Activated CD4-positive, alpha-beta T cell treated with anti-CD3 and anti-CD28 coated beads, Interleukin-2, amount 10 ng/mL, durations not matched to agents 24 days and 14 days (primary cell): ENCODE results near the gene SYF2. TPM values are rescaled to one million over a fixed set of nuclear protein-coding genes. Genes with fewer than 3 reads are reported as not detected.
"Not testable (repeated sequence)": the region's sequence is repeated elsewhere in the genome, so short reads cannot be mapped to it uniquely, and the experiment has no call there.

ENCODE experiments used
- DNase-seq: peaks from one replicate; pipeline ENCODE4 v3.0.0; 2022
- H3K27ac Mint-ChIP-seq: one replicate; pipeline ENCODE4 v1.8.0; 2022; ENCODE audit warnings: mild to moderate bottlenecking, mixed read lengths
- H3K27me3 Mint-ChIP-seq: one replicate; pipeline ENCODE4 v1.8.0; 2022; ENCODE audit warnings: mixed read lengths
- H3K36me3 Mint-ChIP-seq: one replicate; pipeline ENCODE4 v1.8.0; 2022; ENCODE audit warnings: low read depth, mild to moderate bottlenecking, mixed read lengths
- H3K4me1 Mint-ChIP-seq: one replicate; pipeline ENCODE4 v1.8.0; 2021; ENCODE audit warnings: mixed read lengths
- H3K4me3 Mint-ChIP-seq: one replicate; pipeline ENCODE4 v1.8.0; 2022; ENCODE audit warnings: mild to moderate bottlenecking, moderate library complexity, mixed read lengths
- H3K9me3 Mint-ChIP-seq: one replicate; pipeline ENCODE4 v1.8.0; 2021; ENCODE audit warnings: mixed read lengths
- intact Hi-C: fragments of 100-400 bp; cut with micrococcal nuclease; formaldehyde crosslinking; loops from one replicate; pipeline ENCODE4 v1.15.1; 2023
- total RNA-seq: library from RNA; stranded (reverse); gene quantifications from 2 replicates; pipeline ENCODE4 v1.2.3, GENCODE V29; 2022

Gene SYF2
- total RNA-seq, 1 donor from 2014 or later = 36.9 TPM

DNA sequence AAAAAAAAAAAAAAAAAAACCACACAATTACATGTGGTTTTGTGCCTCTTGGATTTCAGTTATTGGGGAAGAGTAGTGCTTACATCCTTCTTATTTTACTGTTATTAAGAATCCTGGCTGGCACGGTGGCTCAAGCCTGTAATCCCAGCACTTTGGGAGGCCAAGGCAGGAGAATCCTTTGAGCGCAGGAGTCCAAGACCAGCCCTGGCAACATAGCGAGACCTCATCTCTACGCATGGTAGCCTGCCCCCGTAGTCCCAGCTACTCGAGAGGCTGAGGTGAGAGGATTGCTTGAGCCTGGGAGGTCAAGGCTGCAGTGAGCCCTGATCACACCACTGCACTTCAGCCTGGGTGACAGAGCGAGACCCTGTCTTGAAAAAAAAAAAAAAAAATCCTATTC, 4.0 kb upstream of the SYF2 start:
- intact Hi-C loops = loop anchor here (10.0 kb wide), 1 partner anchor 311 kb away; no protein-coding TSS in a partner anchor
- DNase-seq, H3K9me3 Mint-ChIP-seq, H3K27me3 Mint-ChIP-seq, H3K27ac Mint-ChIP-seq, H3K4me3 Mint-ChIP-seq: not testable (repeated sequence)
- peaks cover 23% of the 10 kb centered on the region for H3K36me3 Mint-ChIP-seq
- peaks cover 33% of the 10 kb centered on the region for H3K4me1 Mint-ChIP-seq

DNA sequence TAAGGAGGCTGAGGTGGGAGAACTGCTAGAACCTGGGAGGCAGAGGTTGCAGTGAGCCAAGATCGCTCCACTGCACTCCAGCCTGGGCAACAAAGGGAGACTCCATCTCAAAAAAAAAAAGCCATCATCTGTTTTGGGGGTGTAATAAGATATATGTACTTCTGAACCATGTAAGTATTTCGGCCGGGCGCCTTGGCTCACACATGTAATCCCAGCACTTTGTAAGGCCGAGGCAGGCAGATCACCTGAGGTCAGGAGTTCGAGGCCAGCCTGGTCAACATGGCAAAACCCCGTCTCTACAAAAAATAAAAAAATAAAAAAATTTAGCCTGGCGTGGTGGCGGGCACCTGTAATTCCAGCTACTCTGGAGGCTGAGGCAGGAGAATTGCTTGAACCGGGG, 3.1 kb upstream of the SYF2 start:
- intact Hi-C loops = loop anchor here (10.0 kb wide), 1 partner anchor 311 kb away; no protein-coding TSS in a partner anchor
- DNase-seq, H3K27me3 Mint-ChIP-seq, H3K27ac Mint-ChIP-seq, H3K9me3 Mint-ChIP-seq, H3K4me3 Mint-ChIP-seq: not testable (repeated sequence)
- peaks cover 20% of the 10 kb centered on the region for H3K36me3 Mint-ChIP-seq
- peaks cover 33% of the 10 kb centered on the region for H3K4me1 Mint-ChIP-seq

DNA sequence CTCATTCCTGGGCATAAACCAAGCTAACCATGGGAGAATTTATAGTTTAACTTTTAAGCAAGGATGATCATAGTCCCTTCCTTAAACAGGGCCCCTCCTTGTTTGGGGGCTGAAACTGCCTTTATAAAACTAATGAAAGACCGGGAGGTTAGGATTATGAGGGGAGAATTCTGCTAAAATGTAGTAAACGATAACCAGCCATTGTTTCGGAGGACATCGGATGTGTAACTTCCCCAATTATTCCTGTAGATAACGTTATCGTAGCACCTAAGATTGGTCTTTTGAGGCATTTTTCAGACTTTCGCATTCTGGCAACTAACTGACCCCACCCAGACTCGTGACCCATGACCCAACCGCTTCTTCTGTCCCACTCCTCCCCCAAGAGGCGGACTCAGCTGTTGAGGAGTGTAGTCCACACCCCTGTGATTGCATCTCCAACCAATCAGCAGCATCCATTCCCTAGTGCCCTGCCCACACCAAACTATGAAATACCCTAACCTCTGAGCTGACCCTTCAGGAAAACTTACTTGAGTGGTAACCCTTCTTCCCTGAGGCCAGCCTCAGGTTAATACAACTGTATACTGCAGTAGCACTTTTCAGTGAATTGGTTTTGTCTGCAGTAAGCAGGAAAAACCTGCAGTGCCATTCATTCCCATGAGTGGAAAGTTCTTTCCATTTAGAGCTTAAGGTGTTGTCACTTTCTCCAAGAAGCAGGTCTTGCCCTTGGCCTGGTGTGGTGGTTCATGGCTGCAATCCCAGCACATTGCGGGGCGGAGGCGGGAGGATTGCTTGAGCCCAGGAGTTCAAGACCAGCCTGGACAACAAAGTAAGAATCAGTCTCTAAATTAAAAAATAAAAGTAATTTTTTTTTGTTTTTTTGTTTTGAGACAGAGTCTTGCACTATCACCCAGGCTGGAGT, 823 bp upstream of the SYF2 start:
- Mint-ChIP-seq H3K4me3 (no peak overlapping the region), H3K4me1 (peaks cover 23% of the 10 kb centered on the region), H3K36me3 (peaks cover 23% of the 10 kb centered on the region), H3K27me3 (no peaks in the 10 kb centered on the region), H3K9me3 (no peaks in the 10 kb centered on the region), H3K27ac (no peak overlapping the region)
- DNase-seq = peak; percentile 92
- intact Hi-C loops = loop anchor here (1.0 to 10.0 kb wide), 4 partner anchors 7 to 488 kb away; partner anchors contain the start of genes CLIC4 and RSRP1

DNA sequence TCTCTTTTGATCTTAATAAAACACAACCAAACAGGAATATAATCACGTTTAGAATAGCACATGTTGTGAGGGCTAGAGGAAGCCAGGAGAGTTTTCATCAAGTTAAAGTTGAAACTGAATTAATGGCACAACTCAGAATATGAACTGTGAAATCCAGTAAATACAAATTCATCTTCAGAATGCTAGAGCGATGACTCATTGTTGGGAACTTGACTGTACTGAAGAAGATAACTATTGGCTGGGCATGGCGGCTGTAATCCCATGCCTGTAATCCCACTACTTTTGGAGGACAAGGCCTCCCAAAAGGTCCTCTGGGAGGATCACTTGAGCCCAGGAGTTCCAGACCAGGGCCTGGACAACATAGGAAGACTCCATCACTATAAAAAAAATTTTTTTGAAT, 8.8 kb downstream of the SYF2 start:
- Mint-ChIP-seq H3K9me3 (no peaks in the 10 kb centered on the region), H3K27me3 (no peaks in the 10 kb centered on the region), H3K27ac (no peak overlapping the region), H3K4me1 (peaks cover 6% of the 10 kb centered on the region), H3K36me3 (peaks cover 50% of the 10 kb centered on the region), H3K4me3 (no peak overlapping the region)
- intact Hi-C loops = no loop called here
- DNase-seq = no peak

DNA sequence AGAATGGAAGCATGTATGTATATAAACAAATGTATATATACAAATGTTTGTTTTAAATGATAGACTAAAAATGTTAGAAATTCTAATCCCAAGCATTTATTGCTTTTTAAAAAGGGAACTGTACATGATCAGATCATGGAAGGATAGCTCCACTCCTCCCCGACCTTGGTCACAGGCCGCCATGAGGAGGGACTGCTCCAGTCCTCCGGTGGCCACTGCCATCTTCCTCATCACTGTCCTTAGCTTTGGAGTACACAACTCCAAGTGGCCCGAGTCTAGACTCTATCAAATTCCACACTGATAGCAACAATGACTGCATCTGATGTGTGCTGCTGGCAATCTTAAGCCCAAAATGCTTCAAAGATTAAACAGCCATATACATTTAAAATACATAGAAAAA, 9.7 kb downstream of the SYF2 start:
- Mint-ChIP-seq H3K9me3 (no peaks in the 10 kb centered on the region), H3K27ac (no peak overlapping the region), H3K27me3 (no peaks in the 10 kb centered on the region), H3K36me3 (peaks cover 44% of the 10 kb centered on the region), H3K4me3 (no peak overlapping the region), H3K4me1 (peaks cover 2% of the 10 kb centered on the region)
- DNase-seq = no peak
- intact Hi-C loops = no loop called here

DNA sequence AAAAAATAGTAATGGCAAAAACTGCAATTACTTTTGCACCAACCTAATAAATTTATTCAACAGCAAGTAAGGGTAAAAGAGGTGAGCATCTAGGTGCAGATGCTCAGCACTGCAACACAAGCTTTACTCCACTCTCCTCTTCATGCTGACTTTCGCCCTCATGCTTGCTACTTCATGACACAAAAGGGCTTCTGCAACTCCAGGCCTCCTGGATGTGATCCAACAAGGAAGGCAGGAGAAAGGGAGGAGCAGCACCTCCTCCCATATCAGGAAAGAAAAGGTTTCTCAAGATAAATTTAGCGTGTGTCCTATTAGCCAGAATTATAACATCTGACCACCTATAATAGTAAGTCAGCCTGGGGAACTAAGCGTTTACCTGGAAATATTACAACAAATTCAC, 11.6 kb downstream of the SYF2 start:
- Mint-ChIP-seq H3K27ac (no peak overlapping the region), H3K4me1 (peaks cover 6% of the 10 kb centered on the region), H3K4me3 (no peak overlapping the region), H3K36me3 (peaks cover 31% of the 10 kb centered on the region), H3K9me3 (no peaks in the 10 kb centered on the region), H3K27me3 (no peaks in the 10 kb centered on the region)
- intact Hi-C loops = no loop called here
- no peak for DNase-seq

DNA sequence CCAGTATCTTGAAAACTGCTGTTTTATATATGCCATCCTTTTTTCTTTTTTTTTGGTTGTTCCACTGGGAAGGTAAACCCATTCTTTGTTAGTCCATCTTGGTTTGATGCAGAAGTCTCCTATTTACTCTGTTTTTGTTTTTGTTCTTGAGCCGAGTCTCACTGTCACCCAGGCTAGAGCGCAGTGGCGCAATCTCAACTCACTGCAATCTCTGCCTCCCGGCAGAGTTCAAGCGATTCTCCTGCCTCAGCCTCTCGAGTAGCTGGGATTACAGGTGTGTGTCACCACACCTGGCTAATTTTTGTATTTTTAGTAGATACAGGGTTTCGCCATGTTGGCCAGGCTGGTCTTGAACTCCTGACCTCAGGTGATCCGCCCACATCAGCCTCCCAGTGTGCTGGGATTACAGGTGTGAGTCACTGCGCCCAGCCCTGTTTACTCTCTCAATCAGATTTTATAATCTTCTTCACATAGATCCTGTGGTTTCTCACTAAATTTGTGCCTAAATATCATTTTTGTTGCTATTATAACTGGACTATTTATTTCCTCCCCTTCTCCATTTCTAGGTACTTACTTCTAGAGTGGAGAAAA, 12.5 kb downstream of the SYF2 start:
- no peak overlapping the region for H3K27ac Mint-ChIP-seq

DNA sequence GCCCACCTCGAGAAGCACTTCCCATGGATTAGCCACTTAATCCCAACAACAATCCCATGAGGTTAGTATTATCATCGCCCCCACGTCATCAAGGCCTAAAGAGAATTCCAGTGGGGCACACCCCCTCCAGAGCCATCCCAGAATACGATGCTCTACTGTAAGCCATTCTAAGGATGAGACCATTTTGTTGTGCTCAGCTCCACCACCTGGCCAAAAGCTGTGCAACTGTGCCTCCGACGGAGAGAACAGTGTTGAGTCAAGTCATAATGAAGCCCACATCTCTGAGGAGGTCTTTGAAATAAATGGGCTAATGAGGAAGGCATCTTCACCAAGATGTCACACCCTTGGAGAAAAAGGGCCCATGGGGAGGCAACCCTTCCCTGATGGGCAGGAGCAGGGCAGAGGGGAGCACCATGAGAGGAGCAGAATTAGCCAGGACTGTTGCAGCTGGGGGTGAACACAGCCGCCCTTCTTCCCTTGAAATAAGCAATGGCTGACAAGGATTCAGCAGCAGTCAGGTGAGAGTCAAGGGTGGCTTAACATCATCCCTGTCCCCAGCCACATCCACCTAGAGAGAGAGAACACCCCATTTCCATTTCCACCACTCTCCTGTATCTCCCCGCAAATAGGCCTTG, 14.6 kb downstream of the SYF2 start:
- Mint-ChIP-seq H3K4me1 (peaks cover 4% of the 10 kb centered on the region), H3K4me3 (no peak overlapping the region), H3K36me3 (peaks cover 14% of the 10 kb centered on the region), H3K9me3 (no peaks in the 10 kb centered on the region), H3K27ac (no peak overlapping the region), H3K27me3 (peaks cover under 1% of the 10 kb centered on the region)
- intact Hi-C loops = no loop called here
- DNase-seq = no peak

More for the DNA sequence above, 12.5 kb downstream of the SYF2 start:
- no peak overlapping the region for H3K4me3 Mint-ChIP-seq
- H3K27me3 Mint-ChIP-seq = no peaks in the 10 kb centered on the region
- H3K9me3 Mint-ChIP-seq = no peaks in the 10 kb centered on the region
- H3K36me3 Mint-ChIP-seq = peaks cover 27% of the 10 kb centered on the region
- DNase-seq = no peak
- peaks cover 6% of the 10 kb centered on the region for H3K4me1 Mint-ChIP-seq
- intact Hi-C loops = no loop called here

DNA sequence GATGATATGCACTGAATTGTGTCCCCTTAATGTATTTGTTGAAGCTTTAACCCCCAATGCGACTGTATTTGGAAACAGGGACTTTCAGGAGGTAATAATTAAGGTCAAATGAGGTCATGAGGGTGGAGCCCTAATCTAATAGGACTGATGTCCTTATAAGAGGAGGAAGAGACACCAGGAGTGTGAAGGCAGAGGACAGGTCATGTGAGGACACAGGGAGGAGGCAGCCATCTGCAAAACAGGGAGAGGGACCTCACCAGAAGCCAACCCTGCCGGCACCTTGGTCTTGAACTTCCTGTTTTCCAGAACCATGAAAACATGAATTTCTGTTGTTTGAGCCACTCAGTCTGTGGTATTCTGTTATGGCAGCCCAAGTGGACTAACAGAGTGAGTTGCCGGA, 15.3 kb downstream of the SYF2 start:
- DNase-seq = no peak
- H3K27ac Mint-ChIP-seq = no peak overlapping the region
- intact Hi-C loops = no loop called here

DNA sequence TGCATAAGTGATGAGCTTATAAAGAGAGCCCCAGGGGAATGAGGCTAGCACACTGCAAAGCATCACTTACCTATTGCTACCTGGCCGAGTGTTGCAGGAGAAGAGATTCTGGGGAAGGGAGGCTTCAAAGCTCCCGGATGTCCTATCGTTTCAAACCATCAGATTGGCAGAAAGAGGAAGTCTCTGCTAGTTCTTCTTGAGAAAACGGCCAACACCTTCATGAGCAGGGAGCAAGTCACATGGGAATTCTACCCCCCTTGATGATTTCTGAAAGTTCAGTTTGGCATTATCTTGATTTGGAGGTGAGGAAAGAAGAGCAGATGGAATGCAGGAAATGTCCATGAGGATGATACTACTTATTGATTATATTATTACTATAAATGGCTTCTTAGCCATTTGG, 16.2 kb downstream of the SYF2 start:
- Mint-ChIP-seq H3K36me3 (peaks cover 6% of the 10 kb centered on the region), H3K9me3 (no peaks in the 10 kb centered on the region), H3K4me3 (no peak overlapping the region), H3K27me3 (peaks cover 10% of the 10 kb centered on the region), H3K4me1 (peaks cover 4% of the 10 kb centered on the region), H3K27ac (no peak overlapping the region)
- DNase-seq = no peak
- intact Hi-C loops = no loop called here

More for the DNA sequence above, 15.3 kb downstream of the SYF2 start:
- Mint-ChIP-seq H3K27me3 (peaks cover 4% of the 10 kb centered on the region), H3K36me3 (peaks cover 10% of the 10 kb centered on the region), H3K9me3 (no peaks in the 10 kb centered on the region), H3K4me1 (peaks cover 4% of the 10 kb centered on the region), H3K4me3 (no peak overlapping the region)

DNA sequence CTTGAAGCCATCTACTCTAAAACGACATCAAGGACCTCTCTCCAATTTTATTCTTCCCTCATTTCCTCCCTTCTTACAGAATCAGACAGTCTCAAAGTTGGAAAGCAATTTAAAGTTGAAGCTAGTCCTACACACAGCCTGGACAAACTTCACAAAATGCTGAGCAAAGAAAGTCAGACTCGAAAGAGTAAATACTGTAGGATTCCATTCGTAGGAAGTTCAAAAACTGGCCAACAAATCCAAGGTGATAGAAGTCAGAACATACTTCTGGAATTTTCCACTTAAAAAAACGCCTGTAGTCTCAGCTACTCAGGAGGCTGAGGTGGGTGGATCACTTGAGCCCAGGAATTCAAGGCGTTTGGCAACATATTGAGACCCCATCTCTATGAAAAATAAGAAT, 19.6 kb downstream of the SYF2 start:
- Mint-ChIP-seq H3K4me3 (no peak overlapping the region), H3K9me3 (no peaks in the 10 kb centered on the region), H3K27me3 (peaks cover 14% of the 10 kb centered on the region), H3K27ac (no peak overlapping the region), H3K4me1 (peaks cover 4% of the 10 kb centered on the region), H3K36me3 (no peaks in the 10 kb centered on the region)
- intact Hi-C loops = no loop called here
- no peak for DNase-seq

DNA sequence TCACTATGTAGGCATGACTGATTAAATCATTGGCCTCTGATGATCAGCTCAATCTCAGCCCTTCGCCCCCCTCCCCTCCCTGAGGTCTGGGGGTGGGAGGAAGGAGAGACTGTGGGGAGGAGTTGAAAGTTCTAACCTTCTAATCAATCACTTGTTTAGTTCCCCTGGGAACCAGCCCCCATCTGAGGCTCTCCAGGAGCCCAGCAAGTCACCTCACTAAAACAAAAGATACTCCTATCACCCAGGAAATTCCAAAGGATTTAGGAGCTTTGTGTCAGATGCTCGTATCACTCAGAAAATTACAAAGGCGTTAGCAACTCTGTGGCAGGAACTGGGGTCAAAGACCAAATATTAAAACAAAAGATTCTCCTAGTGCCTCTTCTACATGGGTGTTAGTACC, 21.6 kb downstream of the SYF2 start:
- intact Hi-C loops = no loop called here
- H3K27me3 Mint-ChIP-seq = peaks cover 16% of the 10 kb centered on the region
- H3K9me3 Mint-ChIP-seq = no peaks in the 10 kb centered on the region
- no peaks in the 10 kb centered on the region for H3K4me1 Mint-ChIP-seq
- DNase-seq = no peak
- no peaks in the 10 kb centered on the region for H3K36me3 Mint-ChIP-seq
- H3K4me3 Mint-ChIP-seq = no peak overlapping the region
- no peak overlapping the region for H3K27ac Mint-ChIP-seq

DNA sequence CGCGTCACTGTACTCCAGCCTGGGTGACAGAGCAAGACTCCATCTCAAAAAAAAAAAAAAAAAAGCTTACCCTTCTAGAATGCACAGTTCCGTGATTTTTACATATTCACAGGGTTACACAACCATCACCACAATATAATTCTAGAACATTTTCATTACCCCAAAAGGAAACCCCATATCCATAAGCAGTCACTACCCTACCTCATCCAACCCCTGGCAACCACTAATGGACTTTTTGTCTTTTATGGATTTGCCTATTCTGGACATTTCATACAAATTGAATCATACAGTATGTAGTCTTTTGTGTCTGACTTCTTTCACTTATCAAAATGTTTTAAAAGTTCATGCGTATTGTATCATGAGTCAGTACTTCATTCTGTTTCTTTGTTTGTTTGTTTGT, 22.8 kb downstream of the SYF2 start:
- Mint-ChIP-seq H3K4me1 (no peaks in the 10 kb centered on the region), H3K4me3 (no peak overlapping the region), H3K9me3 (no peaks in the 10 kb centered on the region), H3K27me3 (peaks cover 24% of the 10 kb centered on the region), H3K27ac (no peak overlapping the region), H3K36me3 (no peaks in the 10 kb centered on the region)
- intact Hi-C loops = no loop called here
- DNase-seq = no peak
